Measurements from ENCODE around the gene RBM19. TPM values are rescaled to one million over a fixed set of nuclear protein-coding genes. Genes with fewer than 3 reads are reported as not detected.
A peak's percentile ranks its signal among the peaks of the same experiment; 100 is the strongest.

The RBM19 gene
- total RNA-seq, 2 donors from 2014 or later, result 39.9 to 54.3 TPM

DNA sequence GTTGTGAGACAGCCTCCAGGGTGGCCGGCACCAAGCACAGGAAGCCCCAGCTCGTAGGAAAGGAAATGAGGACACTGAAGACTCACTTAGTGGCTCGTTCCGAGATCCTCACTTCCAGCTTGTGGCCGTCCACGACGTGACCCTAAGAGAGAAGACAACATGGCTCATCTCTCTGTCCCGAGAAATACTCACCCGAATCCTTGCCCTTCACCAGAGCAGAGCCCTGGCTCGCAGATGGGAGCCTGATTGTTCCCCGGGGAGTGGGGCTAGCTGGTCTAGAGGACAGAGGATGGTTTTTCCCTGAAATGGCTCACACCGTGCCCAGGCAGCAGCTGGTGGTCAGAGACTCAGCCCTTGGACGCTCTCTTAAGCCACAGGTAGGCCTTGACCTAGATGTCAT, 47.8 kb downstream of the RBM19 start:
- no peak overlapping the region for H3K4me3 ChIP-seq
- H3K27me3 ChIP-seq (replicated peaks; ENCODE audit: insufficient read depth), result no peaks in the 10 kb centered on the region
- no peaks in the 10 kb centered on the region for H3K9me3 ChIP-seq
- TF ChIP-seq, protein P1, sequence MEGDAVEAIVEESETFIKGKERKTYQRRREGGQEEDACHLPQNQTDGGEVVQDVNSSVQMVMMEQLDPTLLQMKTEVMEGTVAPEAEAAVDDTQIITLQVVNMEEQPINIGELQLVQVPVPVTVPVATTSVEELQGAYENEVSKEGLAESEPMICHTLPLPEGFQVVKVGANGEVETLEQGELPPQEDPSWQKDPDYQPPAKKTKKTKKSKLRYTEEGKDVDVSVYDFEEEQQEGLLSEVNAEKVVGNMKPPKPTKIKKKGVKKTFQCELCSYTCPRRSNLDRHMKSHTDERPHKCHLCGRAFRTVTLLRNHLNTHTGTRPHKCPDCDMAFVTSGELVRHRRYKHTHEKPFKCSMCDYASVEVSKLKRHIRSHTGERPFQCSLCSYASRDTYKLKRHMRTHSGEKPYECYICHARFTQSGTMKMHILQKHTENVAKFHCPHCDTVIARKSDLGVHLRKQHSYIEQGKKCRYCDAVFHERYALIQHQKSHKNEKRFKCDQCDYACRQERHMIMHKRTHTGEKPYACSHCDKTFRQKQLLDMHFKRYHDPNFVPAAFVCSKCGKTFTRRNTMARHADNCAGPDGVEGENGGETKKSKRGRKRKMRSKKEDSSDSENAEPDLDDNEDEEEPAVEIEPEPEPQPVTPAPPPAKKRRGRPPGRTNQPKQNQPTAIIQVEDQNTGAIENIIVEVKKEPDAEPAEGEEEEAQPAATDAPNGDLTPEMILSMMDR (IDR thresholded peaks at IDR 0.05), result no peak
- peaks cover 46% of the 10 kb centered on the region for H3K36me3 ChIP-seq
- DNase-seq (ENCODE audit: low spot score), result no peak
- no peaks in the 10 kb centered on the region for H3K4me1 ChIP-seq (ENCODE audit: control insufficient read depth in 1 of 2, low read depth in 2 of 2)
- no peak for ATAC-seq (ENCODE audit: insufficient number of reproducible peaks, low FRiP score, low read depth)
- no peak overlapping the region for H3K27ac ChIP-seq

DNA sequence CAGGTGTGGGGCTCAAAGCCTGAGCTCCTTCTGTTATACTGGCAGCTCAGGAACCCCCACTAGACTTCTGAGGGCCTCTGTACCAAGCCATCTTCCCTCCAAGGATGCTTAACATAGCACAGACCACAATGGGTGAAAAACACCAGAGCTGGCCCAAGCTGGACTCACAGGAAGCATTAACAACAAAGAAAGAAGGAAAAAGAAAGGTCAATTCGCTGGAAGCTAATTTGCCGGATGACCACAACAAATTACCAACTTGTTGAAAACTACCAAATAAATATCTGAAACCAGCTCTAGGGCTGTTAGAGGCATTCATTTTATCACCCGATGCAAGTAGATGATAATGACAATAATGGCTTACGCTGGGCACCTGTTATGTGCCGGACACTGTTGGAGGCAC, 48.7 kb downstream of the RBM19 start:
- no peak overlapping the region for H3K4me3 ChIP-seq
- no peak for ATAC-seq (ENCODE audit: insufficient number of reproducible peaks, low FRiP score, low read depth)
- peaks cover 39% of the 10 kb centered on the region for H3K36me3 ChIP-seq
- H3K9me3 ChIP-seq, result no peaks in the 10 kb centered on the region
- no peaks in the 10 kb centered on the region for H3K4me1 ChIP-seq (ENCODE audit: control insufficient read depth in 1 of 2, low read depth in 2 of 2)
- TF ChIP-seq, protein P1 (IDR thresholded peaks at IDR 0.05), result no peak
- no peaks in the 10 kb centered on the region for H3K27me3 ChIP-seq (replicated peaks; ENCODE audit: insufficient read depth)
- DNase-seq (ENCODE audit: low spot score), result no peak
- no peak overlapping the region for H3K27ac ChIP-seq

DNA sequence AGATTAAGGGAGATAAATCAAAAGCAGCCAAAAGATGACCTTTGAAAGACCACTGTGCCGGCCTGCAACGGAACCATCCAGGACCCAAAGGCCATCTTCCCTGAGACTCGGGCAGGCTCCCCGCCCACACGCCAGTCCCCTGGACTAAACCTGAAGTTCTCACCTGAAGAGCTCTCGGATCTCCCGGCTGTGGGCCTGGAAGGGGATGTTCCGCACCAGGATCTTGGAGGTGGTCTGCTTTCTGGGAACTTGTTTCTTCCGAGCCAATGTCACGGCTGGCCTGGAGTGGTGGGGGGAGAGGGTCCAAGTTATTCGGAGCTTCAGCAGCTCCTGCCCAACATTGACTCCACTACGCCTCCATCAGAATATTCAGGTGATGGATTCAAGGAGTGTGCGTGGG, 51.3 kb downstream of the RBM19 start:
- no peaks in the 10 kb centered on the region for H3K9me3 ChIP-seq
- TF ChIP-seq, protein P1 (IDR thresholded peaks at IDR 0.05), result no peak
- H3K27me3 ChIP-seq (replicated peaks; ENCODE audit: insufficient read depth), result no peaks in the 10 kb centered on the region
- no peaks in the 10 kb centered on the region for H3K4me1 ChIP-seq (ENCODE audit: control insufficient read depth in 1 of 2, low read depth in 2 of 2)
- H3K4me3 ChIP-seq, result no peak overlapping the region
- no peak for ATAC-seq (ENCODE audit: insufficient number of reproducible peaks, low FRiP score, low read depth)
- no peak overlapping the region for H3K27ac ChIP-seq
- no peak for DNase-seq (ENCODE audit: low spot score)
- H3K36me3 ChIP-seq, result peaks cover 33% of the 10 kb centered on the region

DNA sequence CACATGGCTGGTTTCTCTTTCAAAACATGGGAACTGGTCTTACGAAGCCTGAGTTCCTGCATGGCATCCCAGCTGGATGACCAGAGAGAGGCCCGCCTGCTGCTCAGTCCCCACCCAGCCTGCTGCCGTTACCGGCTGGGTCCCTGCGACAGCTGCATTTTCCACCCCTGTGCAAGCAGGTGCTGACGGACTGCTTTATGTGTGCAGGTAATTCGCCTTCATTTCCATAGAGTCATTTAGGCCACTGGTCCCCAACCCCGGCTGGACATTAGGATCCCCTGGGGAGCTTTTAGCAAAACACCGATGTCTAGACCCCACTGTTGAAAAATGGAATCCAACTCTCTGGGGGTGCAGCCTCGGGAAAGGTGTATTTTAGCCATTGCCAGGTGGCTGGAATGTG, 51.9 kb downstream of the RBM19 start:
- no peak for ATAC-seq (ENCODE audit: insufficient number of reproducible peaks, low FRiP score, low read depth)
- Histone ChIP-seq H3K27ac (no peak overlapping the region), H3K4me1 (ENCODE audit: control insufficient read depth in 1 of 2, low read depth in 2 of 2) (no peaks in the 10 kb centered on the region), H3K36me3 (peaks cover 33% of the 10 kb centered on the region), H3K4me3 (no peak overlapping the region), H3K27me3 (replicated peaks; ENCODE audit: insufficient read depth) (no peaks in the 10 kb centered on the region), H3K9me3 (no peaks in the 10 kb centered on the region)
- DNase-seq (ENCODE audit: low spot score), result no peak
- TF ChIP-seq, protein P1 (IDR thresholded peaks at IDR 0.05), result no peak

DNA sequence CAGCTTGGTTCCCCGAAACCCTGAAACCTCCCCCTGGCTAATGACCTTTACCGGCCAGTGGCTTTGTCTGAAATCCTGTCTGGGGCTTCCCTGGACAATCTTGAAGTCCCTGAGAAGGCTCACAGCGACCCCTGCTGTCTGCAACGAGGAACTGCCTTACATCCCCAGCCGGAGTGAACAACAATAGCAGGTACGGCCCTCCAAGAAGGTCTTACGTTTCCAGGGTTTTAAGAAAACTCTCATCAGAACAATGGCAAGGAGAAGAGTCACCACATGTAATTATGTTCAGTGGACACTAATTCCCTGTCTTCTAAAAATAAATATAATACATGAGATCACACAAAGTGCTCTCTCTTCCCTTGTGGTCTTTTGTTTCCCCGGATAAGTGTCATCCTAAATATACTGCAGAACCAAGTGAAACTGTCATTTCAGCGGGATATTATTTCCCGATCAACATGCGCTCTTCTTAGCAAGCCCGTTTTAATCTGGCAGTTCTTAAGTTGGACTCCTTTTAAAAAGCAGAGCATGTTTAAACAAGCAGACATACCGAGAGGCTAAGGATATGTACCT, 53.3 kb downstream of the RBM19 start:
- no peaks in the 10 kb centered on the region for H3K9me3 ChIP-seq
- ATAC-seq (ENCODE audit: insufficient number of reproducible peaks, low FRiP score, low read depth), result no peak
- no peak overlapping the region for H3K27ac ChIP-seq
- no peaks in the 10 kb centered on the region for H3K4me1 ChIP-seq (ENCODE audit: control insufficient read depth in 1 of 2, low read depth in 2 of 2)
- DNase-seq (ENCODE audit: low spot score), result no peak
- no peak overlapping the region for H3K4me3 ChIP-seq
- no peaks in the 10 kb centered on the region for H3K27me3 ChIP-seq (replicated peaks; ENCODE audit: insufficient read depth)
- TF ChIP-seq, protein P1 (IDR thresholded peaks at IDR 0.05), result peak; percentile 76
- peaks cover 32% of the 10 kb centered on the region for H3K36me3 ChIP-seq
